ENCODE data around the gene OR2C3.
A peak's percentile ranks its signal among the peaks of the same experiment; 100 is the strongest.

Gene OR2C3

GRCh38 chr1:247536340-247536739, at the start of gene OR2C3:
Gene OR2C3 (minus strand): TSS chr1:247536440. CDS start chr1:247532511, 3,929 bp downstream.
- DNase-seq, result no peak
- no peak for TF ChIP-seq GATA1 (IDR thresholded peaks at IDR 0.05; ENCODE audit: low read depth, low read length)

GRCh38 chr1:247578946-247579460, 42.8 kb upstream of the OR2C3 start:
- no peak for TF ChIP-seq GATA1 (IDR thresholded peaks at IDR 0.05; ENCODE audit: low read depth, low read length)
- DNase-seq, result no peak

GRCh38 chr1:247576514-247576913, 40.3 kb upstream of the OR2C3 start:
- peak; percentile 38 to 52 for DNase-seq
- TF ChIP-seq POLR2A (IDR thresholded peaks at IDR 0.05; ENCODE audit: low read length) (no peak), GATA1 (IDR thresholded peaks at IDR 0.05; ENCODE audit: low read depth, low read length) (no peak)

GRCh38 chr1:247574664-247575063, 38.4 kb upstream of the OR2C3 start:
- DNase-seq, result peak in 1 of 2 experiments; percentile 11
- no peak for TF ChIP-seq GATA1 (IDR thresholded peaks at IDR 0.05; ENCODE audit: low read depth, low read length)
- TF ChIP-seq POLR2A (IDR thresholded peaks at IDR 0.05; ENCODE audit: low read length), result no peak

- no peak for DNase-seq
- TF ChIP-seq GATA1 (IDR thresholded peaks at IDR 0.05; ENCODE audit: low read depth, low read length) (no peak), POLR2A (IDR thresholded peaks at IDR 0.05; ENCODE audit: low read length) (no peak)
Measured at GRCh38 chr1:247574236-247574635, 38.0 kb upstream of the OR2C3 start.

- TF ChIP-seq POLR2A (IDR thresholded peaks at IDR 0.05; ENCODE audit: low read length), result no peak
- TF ChIP-seq GATA1 (IDR thresholded peaks at IDR 0.05; ENCODE audit: low read depth, low read length), result no peak
Measured at GRCh38 chr1:247562198-247562597, 26.0 kb upstream of the OR2C3 start.

GRCh38 chr1:247561711-247562110, 25.5 kb upstream of the OR2C3 start:
- TF ChIP-seq GATA1 (IDR thresholded peaks at IDR 0.05; ENCODE audit: low read depth, low read length) (no peak), POLR2A (IDR thresholded peaks at IDR 0.05; ENCODE audit: low read length) (no peak)
- DNase-seq, result no peak

More at GRCh38 chr1:247562198-247562597, 26.0 kb upstream of the OR2C3 start:
- no peak for DNase-seq

- DNase-seq, result peak in 1 of 2 experiments; percentile 8
- TF ChIP-seq GATA1 (IDR thresholded peaks at IDR 0.05; ENCODE audit: low read depth, low read length) (no peak), POLR2A (IDR thresholded peaks at IDR 0.05; ENCODE audit: low read length) (no peak)
Measured at GRCh38 chr1:247557926-247558674, 21.9 kb upstream of the OR2C3 start.

GRCh38 chr1:247552231-247552630, 16.0 kb upstream of the OR2C3 start:
- DNase-seq, result peak in 1 of 2 experiments; percentile 6
- TF ChIP-seq GATA1 (IDR thresholded peaks at IDR 0.05; ENCODE audit: low read depth, low read length), result no peak
- no peak for TF ChIP-seq POLR2A (IDR thresholded peaks at IDR 0.05; ENCODE audit: low read length)

GRCh38 chr1:247551721-247552120, 15.5 kb upstream of the OR2C3 start:
- no peak for TF ChIP-seq POLR2A (IDR thresholded peaks at IDR 0.05; ENCODE audit: low read length)
- TF ChIP-seq GATA1 (IDR thresholded peaks at IDR 0.05; ENCODE audit: low read depth, low read length), result no peak
- no peak for DNase-seq

- TF ChIP-seq POLR2A (IDR thresholded peaks at IDR 0.05; ENCODE audit: low read length) (peak; percentile 80), GATA1 (IDR thresholded peaks at IDR 0.05; ENCODE audit: low read depth, low read length) (no peak)
- DNase-seq, result peak; percentile 31 to 49
Measured at GRCh38 chr1:247548769-247549182, 12.5 kb upstream of the OR2C3 start, which contains the start of gene GCSAML. Gene GCSAML (plus strand): TSS chr1:247549134. CDS start chr1:247549192, 58 bp downstream.

GRCh38 chr1:247548092-247548491, 11.9 kb upstream of the OR2C3 start:
- DNase-seq, result peak; percentile 81 to 92
- TF ChIP-seq POLR2A (IDR thresholded peaks at IDR 0.05; ENCODE audit: low read length) (no peak), GATA1 (IDR thresholded peaks at IDR 0.05; ENCODE audit: low read depth, low read length) (peak; percentile 83)

- no peak for DNase-seq
- TF ChIP-seq GATA1 (IDR thresholded peaks at IDR 0.05; ENCODE audit: low read depth, low read length), result no peak
- TF ChIP-seq POLR2A (IDR thresholded peaks at IDR 0.05; ENCODE audit: low read length), result no peak
Measured at GRCh38 chr1:247542811-247543210, 6.6 kb upstream of the OR2C3 start.

GRCh38 chr1:247540581-247540980, 4.3 kb upstream of the OR2C3 start:
- DNase-seq, result no peak
- TF ChIP-seq GATA1 (IDR thresholded peaks at IDR 0.05; ENCODE audit: low read depth, low read length) (no peak), POLR2A (IDR thresholded peaks at IDR 0.05; ENCODE audit: low read length) (no peak)

- no peak for DNase-seq
- TF ChIP-seq POLR2A (IDR thresholded peaks at IDR 0.05; ENCODE audit: low read length), result no peak
- TF ChIP-seq GATA1 (IDR thresholded peaks at IDR 0.05; ENCODE audit: low read depth, low read length), result no peak
Measured at GRCh38 chr1:247539215-247539614, 3.0 kb upstream of the OR2C3 start.
